ENCODE data around the gene SAMD14.

DNA sequence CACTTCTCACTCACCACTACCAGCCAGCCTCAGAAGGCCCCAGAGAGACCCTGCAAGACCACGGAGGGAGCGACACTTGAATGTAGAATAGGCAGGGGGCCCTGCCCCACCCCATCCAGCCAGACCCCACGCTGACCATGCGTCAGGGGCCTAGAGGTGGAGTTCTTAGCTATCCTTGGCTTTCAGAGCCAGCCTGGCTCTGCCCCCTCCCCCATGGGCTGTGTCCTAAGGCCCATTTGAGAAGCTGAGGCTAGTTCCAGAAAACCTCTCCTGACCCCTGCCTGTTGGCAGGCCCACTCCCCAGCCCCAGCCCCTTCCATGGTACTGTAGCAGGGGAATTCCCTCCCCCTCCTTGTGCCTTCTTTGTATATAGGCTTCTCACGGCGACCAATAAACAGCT is 39.9 kb downstream of the SAMD14 start:
- TF ChIP-seq, protein P1, sequence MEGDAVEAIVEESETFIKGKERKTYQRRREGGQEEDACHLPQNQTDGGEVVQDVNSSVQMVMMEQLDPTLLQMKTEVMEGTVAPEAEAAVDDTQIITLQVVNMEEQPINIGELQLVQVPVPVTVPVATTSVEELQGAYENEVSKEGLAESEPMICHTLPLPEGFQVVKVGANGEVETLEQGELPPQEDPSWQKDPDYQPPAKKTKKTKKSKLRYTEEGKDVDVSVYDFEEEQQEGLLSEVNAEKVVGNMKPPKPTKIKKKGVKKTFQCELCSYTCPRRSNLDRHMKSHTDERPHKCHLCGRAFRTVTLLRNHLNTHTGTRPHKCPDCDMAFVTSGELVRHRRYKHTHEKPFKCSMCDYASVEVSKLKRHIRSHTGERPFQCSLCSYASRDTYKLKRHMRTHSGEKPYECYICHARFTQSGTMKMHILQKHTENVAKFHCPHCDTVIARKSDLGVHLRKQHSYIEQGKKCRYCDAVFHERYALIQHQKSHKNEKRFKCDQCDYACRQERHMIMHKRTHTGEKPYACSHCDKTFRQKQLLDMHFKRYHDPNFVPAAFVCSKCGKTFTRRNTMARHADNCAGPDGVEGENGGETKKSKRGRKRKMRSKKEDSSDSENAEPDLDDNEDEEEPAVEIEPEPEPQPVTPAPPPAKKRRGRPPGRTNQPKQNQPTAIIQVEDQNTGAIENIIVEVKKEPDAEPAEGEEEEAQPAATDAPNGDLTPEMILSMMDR (conservative IDR thresholded peaks at IDR 0.05; ENCODE audit: low read depth in 2 of 2): no peak
- no peak for TF ChIP-seq EZH2 (IDR thresholded peaks at IDR 0.05; ENCODE audit: low read depth, unreplicated experiment)
- no peak for TF ChIP-seq EZH2phosphoT487 (IDR thresholded peaks at IDR 0.05; ENCODE audit: unreplicated experiment)
- TF ChIP-seq POLR2AphosphoS5 (IDR thresholded peaks at IDR 0.05; ENCODE audit: low read depth): no peak

All from GM23338 (cell line).